Measurements from ENCODE around the gene SHB. TPM values are rescaled to one million over a fixed set of nuclear protein-coding genes. Genes with fewer than 3 reads are reported as not detected.

The SHB gene
- total RNA-seq, 1 donor from 2014 or later: 16.7 TPM

DNA sequence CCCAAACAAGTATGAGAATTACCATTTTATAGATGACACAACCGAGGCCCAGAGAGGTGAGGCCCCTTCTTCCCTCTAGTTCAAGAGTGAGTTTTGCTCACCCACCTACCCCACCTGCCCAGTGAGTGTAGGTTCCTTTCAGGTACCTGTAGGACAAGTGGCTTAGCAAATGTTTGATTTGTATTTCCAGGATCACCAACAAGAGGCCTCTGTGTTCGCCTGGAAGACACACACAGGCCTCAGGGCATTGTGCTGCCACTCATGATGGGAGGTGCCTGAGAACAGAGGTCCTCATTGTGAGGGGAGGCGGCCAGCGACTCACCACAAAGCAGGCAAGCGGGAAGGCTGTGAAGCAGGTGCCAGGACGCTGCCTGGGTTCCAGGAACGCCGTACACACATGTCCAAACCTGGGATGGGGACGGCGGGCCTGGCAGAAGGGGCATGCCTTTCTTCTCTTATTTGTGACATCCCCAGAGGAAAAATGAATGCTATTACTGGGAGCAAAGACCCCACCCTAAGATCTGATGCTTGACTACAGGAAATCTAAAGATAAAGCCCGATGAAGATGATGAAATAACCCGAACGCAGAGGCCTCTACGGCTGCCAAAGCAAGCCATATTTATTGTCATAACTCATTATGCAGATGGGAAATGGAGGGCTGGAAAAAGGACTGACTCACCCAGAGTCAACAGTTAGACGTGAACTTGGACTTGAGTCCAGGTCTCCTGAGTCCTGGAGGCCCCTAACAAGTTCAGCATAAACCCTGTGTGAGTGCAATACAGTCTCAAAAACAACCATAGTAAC lies 104.9 kb downstream of the SHB start:
- H3K36me3 Mint-ChIP-seq (ENCODE audit: unreplicated experiment): peaks cover 2% of the 10 kb centered on the region
- peak overlapping the region; percentile 26 for H3K4me3 Mint-ChIP-seq (ENCODE audit: unreplicated experiment)
- TF ChIP-seq, protein P1, sequence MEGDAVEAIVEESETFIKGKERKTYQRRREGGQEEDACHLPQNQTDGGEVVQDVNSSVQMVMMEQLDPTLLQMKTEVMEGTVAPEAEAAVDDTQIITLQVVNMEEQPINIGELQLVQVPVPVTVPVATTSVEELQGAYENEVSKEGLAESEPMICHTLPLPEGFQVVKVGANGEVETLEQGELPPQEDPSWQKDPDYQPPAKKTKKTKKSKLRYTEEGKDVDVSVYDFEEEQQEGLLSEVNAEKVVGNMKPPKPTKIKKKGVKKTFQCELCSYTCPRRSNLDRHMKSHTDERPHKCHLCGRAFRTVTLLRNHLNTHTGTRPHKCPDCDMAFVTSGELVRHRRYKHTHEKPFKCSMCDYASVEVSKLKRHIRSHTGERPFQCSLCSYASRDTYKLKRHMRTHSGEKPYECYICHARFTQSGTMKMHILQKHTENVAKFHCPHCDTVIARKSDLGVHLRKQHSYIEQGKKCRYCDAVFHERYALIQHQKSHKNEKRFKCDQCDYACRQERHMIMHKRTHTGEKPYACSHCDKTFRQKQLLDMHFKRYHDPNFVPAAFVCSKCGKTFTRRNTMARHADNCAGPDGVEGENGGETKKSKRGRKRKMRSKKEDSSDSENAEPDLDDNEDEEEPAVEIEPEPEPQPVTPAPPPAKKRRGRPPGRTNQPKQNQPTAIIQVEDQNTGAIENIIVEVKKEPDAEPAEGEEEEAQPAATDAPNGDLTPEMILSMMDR (IDR thresholded peaks at IDR 0.05): no peak
- DNase-seq (ENCODE audit: extremely low spot score, unreplicated experiment): no peak
- H3K9me3 Mint-ChIP-seq (ENCODE audit: unreplicated experiment): no peaks in the 10 kb centered on the region
- H3K27me3 Mint-ChIP-seq (ENCODE audit: unreplicated experiment): no peaks in the 10 kb centered on the region
- H3K27ac Mint-ChIP-seq (ENCODE audit: unreplicated experiment): peak overlapping the region; percentile 98
- H3K4me1 Mint-ChIP-seq (ENCODE audit: unreplicated experiment): peaks cover 55% of the 10 kb centered on the region

DNA sequence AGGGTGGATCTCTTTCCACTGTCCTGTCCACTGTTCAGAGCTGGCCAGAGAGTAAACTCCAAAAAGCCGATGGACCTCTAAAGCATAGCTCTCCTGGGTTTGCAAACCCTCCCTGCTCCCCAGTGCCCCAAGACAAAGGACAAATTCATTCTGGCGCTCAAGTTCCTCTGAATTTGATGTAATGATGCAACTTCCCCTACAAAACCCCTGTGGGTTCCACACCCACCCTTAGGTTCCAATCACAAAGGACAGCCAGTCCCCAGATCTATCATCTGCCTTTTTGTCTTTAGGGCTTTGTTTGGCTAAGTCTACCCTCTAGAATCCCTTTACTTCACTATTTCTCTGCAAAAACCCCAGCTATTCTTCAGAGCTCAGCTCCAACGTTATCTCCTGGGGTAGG lies 107.7 kb downstream of the SHB start:
- TF ChIP-seq, protein P1 (IDR thresholded peaks at IDR 0.05): no peak
- no peak overlapping the region for H3K4me3 Mint-ChIP-seq (ENCODE audit: unreplicated experiment)
- no peaks in the 10 kb centered on the region for H3K27me3 Mint-ChIP-seq (ENCODE audit: unreplicated experiment)
- H3K27ac Mint-ChIP-seq (ENCODE audit: unreplicated experiment): no peak overlapping the region
- H3K4me1 Mint-ChIP-seq (ENCODE audit: unreplicated experiment): peaks cover 36% of the 10 kb centered on the region
- no peaks in the 10 kb centered on the region for H3K9me3 Mint-ChIP-seq (ENCODE audit: unreplicated experiment)
- DNase-seq (ENCODE audit: extremely low spot score, unreplicated experiment): no peak
- H3K36me3 Mint-ChIP-seq (ENCODE audit: unreplicated experiment): no peaks in the 10 kb centered on the region

DNA sequence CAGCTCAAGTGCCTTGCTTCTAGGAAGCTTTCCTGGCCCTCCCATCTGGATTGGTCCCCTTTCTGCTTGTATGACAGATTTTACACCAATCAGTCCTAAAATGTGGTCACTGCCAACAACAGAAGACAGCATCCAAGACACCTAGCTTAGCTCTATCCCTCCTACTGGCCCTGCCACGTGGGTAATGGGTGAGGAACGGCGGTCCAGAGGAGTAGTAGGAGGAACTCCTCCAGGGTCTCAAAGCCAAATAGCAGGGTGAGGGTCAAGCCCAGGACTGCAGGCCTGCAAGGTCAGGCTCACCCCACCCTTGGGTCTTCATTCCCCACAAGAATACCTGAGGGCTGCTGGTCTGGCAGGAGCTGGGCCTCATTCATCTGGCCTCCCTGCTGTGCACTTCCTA lies 108.4 kb downstream of the SHB start:
- Mint-ChIP-seq H3K4me3 (ENCODE audit: unreplicated experiment) (no peak overlapping the region), H3K36me3 (ENCODE audit: unreplicated experiment) (peaks cover 2% of the 10 kb centered on the region), H3K9me3 (ENCODE audit: unreplicated experiment) (no peaks in the 10 kb centered on the region), H3K27me3 (ENCODE audit: unreplicated experiment) (no peaks in the 10 kb centered on the region), H3K27ac (ENCODE audit: unreplicated experiment) (no peak overlapping the region), H3K4me1 (ENCODE audit: unreplicated experiment) (peaks cover 31% of the 10 kb centered on the region)
- DNase-seq (ENCODE audit: extremely low spot score, unreplicated experiment): no peak
- TF ChIP-seq, protein P1 (IDR thresholded peaks at IDR 0.05): no peak

DNA sequence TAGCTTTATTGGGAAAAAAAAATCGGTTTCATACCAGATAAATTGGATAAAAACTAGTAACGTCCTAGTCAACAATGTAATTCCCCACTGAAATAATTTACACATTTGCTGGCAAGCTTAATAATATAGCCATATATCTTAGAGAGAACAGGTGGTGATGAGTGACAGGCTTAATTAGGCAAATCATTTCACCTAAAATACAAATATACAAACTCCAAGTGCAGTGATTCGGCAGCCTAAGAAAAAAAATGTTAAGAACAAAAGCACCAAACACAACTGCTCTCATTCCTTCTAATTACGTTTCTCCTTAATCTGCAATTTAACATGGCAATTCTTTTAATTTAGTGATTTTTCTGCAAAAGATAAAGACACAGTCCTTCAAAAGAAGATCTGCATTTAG lies 109.1 kb downstream of the SHB start:
- Mint-ChIP-seq H3K27ac (ENCODE audit: unreplicated experiment) (no peak overlapping the region), H3K36me3 (ENCODE audit: unreplicated experiment) (peaks cover 5% of the 10 kb centered on the region), H3K4me3 (ENCODE audit: unreplicated experiment) (no peak overlapping the region), H3K9me3 (ENCODE audit: unreplicated experiment) (no peaks in the 10 kb centered on the region), H3K27me3 (ENCODE audit: unreplicated experiment) (no peaks in the 10 kb centered on the region), H3K4me1 (ENCODE audit: unreplicated experiment) (peaks cover 27% of the 10 kb centered on the region)
- no peak for DNase-seq (ENCODE audit: extremely low spot score, unreplicated experiment)
- TF ChIP-seq, protein P1 (IDR thresholded peaks at IDR 0.05): no peak

DNA sequence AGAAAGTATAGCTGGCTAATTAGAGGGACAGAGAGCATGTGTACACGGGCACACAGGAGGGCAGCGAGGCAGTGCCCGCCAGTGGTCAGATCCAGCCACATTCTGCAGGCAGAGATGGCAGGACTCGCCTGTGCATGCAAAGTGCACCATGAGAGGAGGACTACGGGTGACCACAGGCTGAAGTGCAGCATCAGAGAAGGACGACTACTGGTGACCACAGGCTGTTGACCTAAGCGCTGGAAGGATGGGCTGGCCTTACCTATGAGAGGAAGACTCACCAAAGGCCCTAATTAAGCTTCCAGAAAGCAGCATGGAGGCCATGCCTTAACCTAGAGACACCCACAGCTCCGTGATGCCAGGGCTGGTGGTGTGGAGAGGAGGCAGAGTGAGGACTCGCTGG lies 110.9 kb downstream of the SHB start:
- H3K9me3 Mint-ChIP-seq (ENCODE audit: unreplicated experiment): no peaks in the 10 kb centered on the region
- no peak for DNase-seq (ENCODE audit: extremely low spot score, unreplicated experiment)
- TF ChIP-seq, protein P1 (IDR thresholded peaks at IDR 0.05): no peak
- peaks cover 14% of the 10 kb centered on the region for H3K36me3 Mint-ChIP-seq (ENCODE audit: unreplicated experiment)
- H3K4me3 Mint-ChIP-seq (ENCODE audit: unreplicated experiment): no peak overlapping the region
- H3K27ac Mint-ChIP-seq (ENCODE audit: unreplicated experiment): no peak overlapping the region
- H3K4me1 Mint-ChIP-seq (ENCODE audit: unreplicated experiment): peaks cover 27% of the 10 kb centered on the region
- H3K27me3 Mint-ChIP-seq (ENCODE audit: unreplicated experiment): no peaks in the 10 kb centered on the region

Measured in osteocyte (in vitro differentiated cells).